C4-2B (cell line): ENCODE measurements around the gene MTMR1.

Experiments used
- CTCF ChIP-seq: fragments of 450-650 bp; conservative IDR thresholded peaks from 2 replicates; pipeline ENCODE4 v1.5.1; 2017; ENCODE audit warnings: mild to moderate bottlenecking
- ZFX ChIP-seq: fragments of 450-650 bp; IDR thresholded peaks from 2 replicates; pipeline ENCODE4 v1.6.1; 2017

- TF ChIP-seq CTCF (no peak), ZFX (no peak)
Measured at GRCh38 chrX:150701377-150701776, 8.2 kb downstream of the MTMR1 start.
